GM23248 (cell line): ENCODE results near the gene LYPD1.

Source experiments
- EZH2 ChIP-seq: fragments of 200-600 bp; sonication (generic); IDR thresholded peaks from 2 replicates; pipeline ENCODE4 v1.6.1; 2018; ENCODE audit warnings: antibody characterized with exemption, mild to moderate bottlenecking; ENCODE audit not compliant: insufficient read depth, poor library complexity, severe bottlenecking
- EZH2phosphoT487 ChIP-seq: fragments of 200-600 bp; sonication (generic); IDR thresholded peaks from 2 replicates; pipeline ENCODE4 v1.6.1; 2018; ENCODE audit warnings: antibody characterized with exemption, moderate library complexity, mild to moderate bottlenecking, low read depth; ENCODE audit not compliant: insufficient read depth

DNA sequence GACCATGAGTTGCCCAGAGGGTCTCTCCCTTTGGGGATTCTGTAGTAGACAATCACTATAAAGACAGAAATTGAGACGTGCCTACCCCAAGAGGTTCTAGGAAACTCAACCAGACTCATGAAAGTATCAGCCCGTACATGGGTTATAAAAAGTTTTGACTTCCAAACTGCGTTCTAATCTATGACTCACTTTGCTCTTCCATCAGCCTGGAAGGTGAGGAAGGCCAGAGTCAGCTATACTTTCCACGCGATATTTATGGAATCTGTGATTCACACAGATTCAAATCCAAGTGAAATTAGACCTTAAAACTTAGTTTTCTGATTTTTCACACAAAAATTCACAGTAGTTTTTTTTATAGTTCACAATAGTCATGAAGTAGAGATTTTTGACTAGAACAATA is 7.7 kb upstream of the LYPD1 start:
- TF ChIP-seq EZH2phosphoT487, result no peak
- TF ChIP-seq EZH2, result no peak
